ES-I3 (cell line): ENCODE measurements around the gene ACSS2.
A peak's percentile ranks its signal among the peaks of the same experiment; 100 is the strongest.

Source experiments
- H3K36me3 ChIP-seq: 2 replicates; pipeline ENCODE4 v1.6.1; 2013; ENCODE audit warnings: mild to moderate bottlenecking, low read length, control low read depth, moderate library complexity; ENCODE audit not compliant: insufficient read depth
- H3K4me1 ChIP-seq: 2 replicates; pipeline ENCODE4 v1.6.1; 2013; ENCODE audit warnings: mild to moderate bottlenecking, control low read depth, low read length; ENCODE audit not compliant: insufficient read depth
- H3K9ac ChIP-seq: 2 replicates; pipeline ENCODE4 v1.6.1; 2013; ENCODE audit warnings: low read depth, mild to moderate bottlenecking, low read length, moderate library complexity
- H3K9me3 ChIP-seq: 2 replicates; pipeline ENCODE4 v1.6.1; 2013; ENCODE audit warnings: mild to moderate bottlenecking, low read length, moderate library complexity; ENCODE audit not compliant: control insufficient read depth, insufficient read depth

ACSS2 gene, protein sequence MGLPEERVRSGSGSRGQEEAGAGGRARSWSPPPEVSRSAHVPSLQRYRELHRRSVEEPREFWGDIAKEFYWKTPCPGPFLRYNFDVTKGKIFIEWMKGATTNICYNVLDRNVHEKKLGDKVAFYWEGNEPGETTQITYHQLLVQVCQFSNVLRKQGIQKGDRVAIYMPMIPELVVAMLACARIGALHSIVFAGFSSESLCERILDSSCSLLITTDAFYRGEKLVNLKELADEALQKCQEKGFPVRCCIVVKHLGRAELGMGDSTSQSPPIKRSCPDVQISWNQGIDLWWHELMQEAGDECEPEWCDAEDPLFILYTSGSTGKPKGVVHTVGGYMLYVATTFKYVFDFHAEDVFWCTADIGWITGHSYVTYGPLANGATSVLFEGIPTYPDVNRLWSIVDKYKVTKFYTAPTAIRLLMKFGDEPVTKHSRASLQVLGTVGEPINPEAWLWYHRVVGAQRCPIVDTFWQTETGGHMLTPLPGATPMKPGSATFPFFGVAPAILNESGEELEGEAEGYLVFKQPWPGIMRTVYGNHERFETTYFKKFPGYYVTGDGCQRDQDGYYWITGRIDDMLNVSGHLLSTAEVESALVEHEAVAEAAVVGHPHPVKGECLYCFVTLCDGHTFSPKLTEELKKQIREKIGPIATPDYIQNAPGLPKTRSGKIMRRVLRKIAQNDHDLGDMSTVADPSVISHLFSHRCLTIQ

DNA sequence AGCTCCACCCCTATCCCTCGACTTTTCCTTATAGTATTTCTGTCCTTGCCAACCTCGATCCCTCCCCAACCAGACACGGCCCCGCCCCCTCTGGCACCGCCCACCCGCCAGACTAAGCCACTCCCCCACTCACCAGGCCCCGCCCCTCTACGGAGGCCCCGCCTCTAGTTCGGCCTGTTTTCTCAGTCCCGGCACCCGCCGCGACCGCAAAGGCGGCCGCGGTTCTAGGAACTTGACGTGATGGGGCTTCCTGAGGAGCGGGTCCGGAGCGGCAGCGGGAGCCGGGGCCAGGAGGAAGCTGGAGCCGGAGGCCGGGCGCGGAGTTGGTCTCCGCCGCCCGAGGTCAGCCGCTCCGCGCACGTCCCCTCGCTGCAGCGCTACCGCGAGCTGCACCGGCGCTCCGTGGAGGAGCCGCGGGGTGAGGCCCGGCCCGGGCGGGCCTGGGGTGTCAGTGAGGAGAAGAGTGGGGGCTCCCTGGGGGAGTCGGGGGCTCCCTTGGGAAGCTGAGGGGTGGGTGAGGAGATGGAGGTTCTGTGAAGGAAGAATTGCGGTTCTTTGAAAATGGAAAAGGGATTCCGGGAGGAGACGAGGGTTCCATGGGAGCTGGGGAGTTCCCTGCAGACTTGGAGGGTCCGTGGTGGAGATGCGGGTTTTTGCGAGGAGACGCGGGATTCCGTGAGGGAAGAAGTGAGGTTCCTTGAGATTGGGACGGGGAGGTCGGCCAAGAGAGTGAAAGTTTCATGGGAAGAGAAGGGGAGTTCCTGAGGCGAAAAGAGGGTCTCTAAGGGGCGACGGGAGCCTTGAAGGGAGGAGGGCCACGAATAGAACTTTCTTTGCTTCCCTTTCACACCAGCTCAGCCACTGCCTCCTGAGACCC lies at the start of gene ACSS2:
Gene ACSS2 (plus strand): TSS at position 207 of the 877 bp plus-strand sequence. CDS start 34 bp downstream, at position 241.
- Histone ChIP-seq H3K9me3 (no peaks in the 10 kb centered on the region), H3K4me1 (peaks cover 3% of the 10 kb centered on the region; the same call in 1 of the 2 replicates), H3K36me3 (no peaks in the 10 kb centered on the region), H3K9ac (peak within 1 kb of the TSS; percentile 90)

DNA sequence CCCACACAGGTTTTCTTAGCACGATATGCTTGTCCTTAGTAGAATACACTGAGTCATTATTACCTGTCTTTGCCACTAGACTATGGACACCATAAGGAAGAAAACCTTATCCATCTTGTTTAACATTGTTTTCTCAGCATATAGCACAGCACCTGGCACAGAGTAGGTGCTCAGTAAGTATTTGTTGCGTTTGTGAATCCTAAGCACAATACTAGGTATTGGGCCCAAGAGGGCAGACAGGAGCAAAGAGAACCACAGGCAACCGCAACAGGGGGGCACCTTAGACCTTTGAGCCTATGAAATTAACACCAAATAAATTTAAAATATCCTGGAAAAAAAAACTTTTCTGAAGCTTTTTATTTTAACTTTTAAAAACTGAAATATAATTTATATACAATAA lies 47.2 kb upstream of the ACSS2 start:
- H3K9me3 ChIP-seq, result no peaks in the 10 kb centered on the region
- H3K36me3 ChIP-seq, result no peaks in the 10 kb centered on the region
- no peak overlapping the region for H3K9ac ChIP-seq
- H3K4me1 ChIP-seq, result peaks cover under 1% of the 10 kb centered on the region; the same call in 1 of the 2 replicates

DNA sequence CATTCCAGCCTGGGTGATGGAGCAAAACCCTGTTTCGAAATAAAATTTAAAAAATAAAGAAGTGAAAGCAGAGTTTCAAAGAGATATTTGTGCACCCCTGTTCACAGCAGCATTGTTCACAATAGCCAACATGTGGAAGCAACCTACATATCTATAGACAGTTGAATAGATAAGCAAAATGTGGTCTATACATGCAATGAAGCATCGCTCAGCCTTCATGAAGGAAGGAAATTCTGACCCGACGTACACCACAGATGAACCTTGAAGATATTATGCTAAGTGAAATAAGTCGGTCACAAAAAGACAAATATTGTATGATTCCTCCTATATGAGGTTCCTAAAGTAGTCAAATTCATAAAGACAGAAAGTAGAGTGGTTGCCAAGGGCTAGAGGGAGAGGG lies 44.5 kb upstream of the ACSS2 start:
- Histone ChIP-seq H3K36me3 (no peaks in the 10 kb centered on the region), H3K4me1 (no peaks in the 10 kb centered on the region), H3K9ac (no peak overlapping the region), H3K9me3 (no peaks in the 10 kb centered on the region)

DNA sequence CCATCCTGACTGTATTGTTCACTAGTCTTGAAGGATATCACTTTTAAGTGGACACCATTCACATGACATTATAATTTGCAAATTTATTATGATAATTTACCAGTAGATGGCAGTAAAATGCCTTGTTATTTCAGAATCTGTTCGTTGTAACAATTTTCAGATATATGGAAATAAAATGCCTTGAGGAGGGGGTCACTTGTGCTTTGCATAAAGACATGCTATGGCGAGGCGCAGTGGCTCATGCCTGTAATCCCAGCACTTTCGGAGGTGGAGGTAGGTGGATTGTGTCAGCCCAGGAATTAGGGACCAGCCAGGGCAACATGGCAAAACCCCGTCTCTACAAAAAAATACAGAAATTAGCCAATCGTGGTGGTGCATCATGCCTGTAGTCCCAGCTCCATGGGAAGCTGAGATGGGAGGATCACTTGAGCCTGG lies 41.9 kb upstream of the ACSS2 start:
- H3K36me3 ChIP-seq, result no peaks in the 10 kb centered on the region
- no peak overlapping the region for H3K9ac ChIP-seq
- H3K4me1 ChIP-seq, result no peaks in the 10 kb centered on the region
- no peaks in the 10 kb centered on the region for H3K9me3 ChIP-seq

DNA sequence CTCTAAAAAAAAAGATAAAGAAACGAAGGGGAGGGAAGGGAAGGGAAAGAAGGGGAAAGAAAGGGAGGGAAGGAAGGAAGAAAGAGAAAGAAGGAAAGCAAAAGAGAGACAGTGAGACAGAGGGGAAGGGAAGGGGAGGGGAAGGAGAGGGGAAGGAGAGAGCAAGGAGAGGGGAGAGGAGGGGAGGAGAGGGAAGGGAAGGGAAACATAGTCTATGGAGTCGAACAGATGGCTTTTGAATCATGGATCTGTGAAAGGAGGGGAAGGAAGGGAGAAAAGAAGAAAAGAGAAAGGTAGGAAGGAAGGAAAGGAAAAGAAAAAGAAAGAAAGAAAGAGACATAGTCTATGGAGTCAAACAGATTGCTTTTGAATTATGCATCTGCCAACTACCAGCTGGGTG lies 34.3 kb upstream of the ACSS2 start:
- H3K9ac ChIP-seq, result no peak overlapping the region
- no peaks in the 10 kb centered on the region for H3K9me3 ChIP-seq
- no peaks in the 10 kb centered on the region for H3K36me3 ChIP-seq
- H3K4me1 ChIP-seq, result no peaks in the 10 kb centered on the region

DNA sequence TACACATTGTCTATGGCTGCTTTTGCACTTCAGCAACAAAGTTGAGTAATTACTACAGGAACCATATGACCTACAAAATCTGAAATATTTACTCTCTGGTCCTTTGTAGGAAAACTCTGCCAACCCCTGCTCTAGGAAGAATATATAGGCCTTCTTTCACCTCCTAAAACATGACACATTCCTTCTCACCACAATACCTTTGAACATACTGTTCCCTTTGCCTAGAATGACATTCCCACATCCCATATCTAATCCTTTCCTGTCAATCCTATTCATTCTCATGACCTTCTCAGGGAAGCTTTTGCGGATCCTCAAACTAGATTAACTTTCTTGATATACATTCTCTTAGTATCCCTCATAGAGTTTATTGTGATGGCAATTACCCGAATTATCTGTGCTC lies 33.0 kb upstream of the ACSS2 start:
- H3K36me3 ChIP-seq, result no peaks in the 10 kb centered on the region; the same call in 1 of the 2 replicates
- no peaks in the 10 kb centered on the region for H3K4me1 ChIP-seq
- no peaks in the 10 kb centered on the region for H3K9me3 ChIP-seq
- H3K9ac ChIP-seq, result no peak overlapping the region

DNA sequence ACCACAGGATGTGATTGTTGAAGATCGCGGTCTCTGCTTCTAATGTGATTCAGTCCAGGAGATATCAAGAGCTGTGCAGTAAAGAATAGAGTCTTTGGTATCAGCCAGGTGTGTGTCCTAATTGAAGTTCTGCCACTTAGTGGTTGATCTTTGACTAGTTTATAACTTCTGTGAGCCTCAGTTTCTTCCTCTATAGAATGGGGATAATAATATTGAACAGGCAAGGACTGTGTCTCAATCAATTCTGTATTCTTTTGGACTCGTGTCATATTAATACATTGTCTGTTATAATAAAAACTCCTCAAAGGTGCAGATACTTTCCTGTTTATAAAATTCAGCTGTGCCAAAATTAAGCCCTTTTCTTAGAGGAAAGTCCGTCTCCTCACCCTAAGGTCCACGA lies 27.8 kb upstream of the ACSS2 start:
- Histone ChIP-seq H3K36me3 (no peaks in the 10 kb centered on the region; the same call in 1 of the 2 replicates), H3K4me1 (no peaks in the 10 kb centered on the region), H3K9me3 (no peaks in the 10 kb centered on the region), H3K9ac (no peak overlapping the region)

DNA sequence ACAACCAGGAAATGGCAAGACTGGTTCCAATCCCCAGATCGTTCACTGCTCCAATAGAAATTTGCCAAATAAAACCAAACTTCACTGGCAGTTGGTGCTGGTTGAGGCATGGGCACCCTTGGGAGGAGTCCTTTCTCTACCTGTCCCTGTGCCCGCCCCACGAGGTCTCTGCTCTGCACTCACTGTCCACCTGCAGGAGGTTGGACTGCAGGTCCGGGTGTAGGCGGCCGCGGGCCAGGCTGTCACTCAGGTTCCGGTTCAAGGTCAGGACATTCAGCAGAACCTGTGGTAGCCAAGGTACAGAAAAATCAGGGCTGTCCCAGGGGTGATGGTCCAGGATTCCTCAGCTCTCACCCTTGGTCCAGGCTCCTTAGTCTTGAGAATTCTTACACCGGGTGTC lies 26.6 kb upstream of the ACSS2 start:
- no peaks in the 10 kb centered on the region; the same call in 1 of the 2 replicates for H3K36me3 ChIP-seq
- no peaks in the 10 kb centered on the region for H3K9me3 ChIP-seq
- H3K4me1 ChIP-seq, result no peaks in the 10 kb centered on the region
- H3K9ac ChIP-seq, result no peak overlapping the region

DNA sequence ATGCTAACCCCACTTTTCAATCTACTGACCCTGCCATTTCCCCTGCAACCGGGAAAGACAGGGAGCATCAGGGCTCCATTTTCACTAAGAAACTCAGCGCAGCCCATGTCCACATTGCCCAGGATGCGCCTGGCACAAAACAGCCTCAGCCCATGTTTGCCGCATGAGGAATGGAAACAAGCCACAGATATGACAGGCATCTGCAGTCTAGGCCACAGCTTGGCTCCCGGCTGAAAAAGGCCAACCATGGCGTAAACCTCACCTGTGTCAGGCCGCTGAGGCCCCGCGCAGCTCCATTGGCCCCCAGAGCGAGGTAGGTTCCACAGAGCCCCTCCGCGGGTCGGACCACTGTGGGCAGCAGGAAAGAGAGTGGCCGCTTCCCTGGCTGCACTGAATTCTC lies 25.4 kb upstream of the ACSS2 start:
- H3K9ac ChIP-seq, result no peak overlapping the region
- H3K36me3 ChIP-seq, result no peaks in the 10 kb centered on the region; the same call in 1 of the 2 replicates
- H3K4me1 ChIP-seq, result no peaks in the 10 kb centered on the region
- H3K9me3 ChIP-seq, result no peaks in the 10 kb centered on the region

DNA sequence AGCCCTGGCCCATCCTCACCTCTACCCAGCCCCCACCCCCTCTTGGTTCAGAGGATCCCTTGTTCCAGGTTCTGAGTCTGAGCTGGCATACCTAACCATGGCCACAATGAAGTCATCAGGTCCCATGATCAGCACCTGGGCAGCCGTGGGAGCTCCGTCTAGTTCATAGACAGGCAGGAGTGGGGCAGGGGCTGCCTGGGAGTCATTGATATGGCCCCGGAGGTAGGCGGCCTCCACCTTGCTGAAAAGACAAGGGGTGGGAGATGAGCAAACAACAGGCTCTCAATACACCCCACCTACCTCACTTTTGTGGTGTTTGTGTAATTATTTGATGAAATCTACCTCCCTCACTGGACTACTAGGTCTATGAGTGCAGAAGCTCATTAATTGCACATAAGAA lies 24.1 kb upstream of the ACSS2 start:
- no peaks in the 10 kb centered on the region for H3K9me3 ChIP-seq
- H3K36me3 ChIP-seq, result no peaks in the 10 kb centered on the region; the same call in 1 of the 2 replicates
- no peak overlapping the region for H3K9ac ChIP-seq
- no peaks in the 10 kb centered on the region for H3K4me1 ChIP-seq

DNA sequence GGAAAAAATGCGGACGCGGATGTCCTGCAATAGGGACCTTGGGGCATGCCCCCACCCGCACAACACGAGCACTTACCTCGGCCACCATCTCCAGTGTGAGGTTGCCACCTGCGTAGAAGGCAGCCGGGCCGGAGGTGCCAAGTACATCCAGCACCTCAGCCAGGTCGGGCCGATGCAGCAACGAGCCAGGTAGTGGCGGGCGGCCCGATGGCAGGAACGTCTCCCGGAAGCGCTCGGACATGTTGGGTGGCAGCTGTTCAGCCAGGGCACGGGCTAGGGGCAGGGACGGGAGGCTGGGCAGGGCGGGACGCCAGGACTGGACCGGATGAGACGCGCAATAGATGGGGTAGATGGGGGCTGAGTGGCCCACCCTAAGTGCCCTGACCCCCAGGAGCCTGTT lies 17.0 kb upstream of the ACSS2 start:
- Histone ChIP-seq H3K4me1 (peaks cover 3% of the 10 kb centered on the region; the same call in 1 of the 2 replicates), H3K36me3 (no peaks in the 10 kb centered on the region; the same call in 1 of the 2 replicates), H3K9me3 (no peaks in the 10 kb centered on the region), H3K9ac (no peak overlapping the region)

DNA sequence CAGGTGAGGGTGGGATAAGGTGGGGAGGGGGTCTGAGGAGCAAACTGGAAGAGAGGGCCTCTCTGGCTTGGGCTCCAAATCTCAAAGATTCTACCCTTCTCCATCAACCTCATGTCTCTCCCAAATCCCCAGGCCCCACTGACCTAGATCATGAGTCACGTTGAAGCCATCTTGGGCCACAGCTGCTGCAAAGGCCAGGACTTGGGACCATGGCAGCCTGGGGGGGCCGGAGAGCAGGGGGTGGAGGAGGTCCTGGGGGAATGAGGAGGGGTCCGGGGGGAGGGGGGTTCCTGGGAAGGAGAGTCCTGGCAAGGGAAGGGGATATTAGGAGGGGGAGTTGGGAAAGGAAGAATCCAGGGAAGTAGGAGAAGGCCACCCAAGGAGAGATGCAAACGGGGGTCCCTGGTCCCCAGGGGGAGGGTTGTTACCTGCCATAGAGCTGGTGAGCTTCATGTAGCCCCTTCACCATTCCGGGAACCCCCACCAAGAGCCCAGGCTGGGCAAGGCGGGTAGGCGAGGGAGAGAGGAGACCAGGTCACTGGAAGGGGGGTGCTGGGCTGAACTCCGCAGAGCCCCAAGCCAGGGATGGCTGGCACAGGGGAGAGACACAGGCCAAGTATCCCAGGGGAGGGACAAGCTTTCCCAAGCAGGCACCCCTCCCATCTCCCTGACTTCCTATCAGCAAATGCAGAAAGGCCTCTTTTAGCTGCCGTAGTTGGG lies 16.4 kb upstream of the ACSS2 start:
- Histone ChIP-seq H3K9ac (no peak overlapping the region), H3K9me3 (no peaks in the 10 kb centered on the region), H3K4me1 (peaks cover 3% of the 10 kb centered on the region; the same call in 1 of the 2 replicates), H3K36me3 (no peaks in the 10 kb centered on the region; the same call in 1 of the 2 replicates)

DNA sequence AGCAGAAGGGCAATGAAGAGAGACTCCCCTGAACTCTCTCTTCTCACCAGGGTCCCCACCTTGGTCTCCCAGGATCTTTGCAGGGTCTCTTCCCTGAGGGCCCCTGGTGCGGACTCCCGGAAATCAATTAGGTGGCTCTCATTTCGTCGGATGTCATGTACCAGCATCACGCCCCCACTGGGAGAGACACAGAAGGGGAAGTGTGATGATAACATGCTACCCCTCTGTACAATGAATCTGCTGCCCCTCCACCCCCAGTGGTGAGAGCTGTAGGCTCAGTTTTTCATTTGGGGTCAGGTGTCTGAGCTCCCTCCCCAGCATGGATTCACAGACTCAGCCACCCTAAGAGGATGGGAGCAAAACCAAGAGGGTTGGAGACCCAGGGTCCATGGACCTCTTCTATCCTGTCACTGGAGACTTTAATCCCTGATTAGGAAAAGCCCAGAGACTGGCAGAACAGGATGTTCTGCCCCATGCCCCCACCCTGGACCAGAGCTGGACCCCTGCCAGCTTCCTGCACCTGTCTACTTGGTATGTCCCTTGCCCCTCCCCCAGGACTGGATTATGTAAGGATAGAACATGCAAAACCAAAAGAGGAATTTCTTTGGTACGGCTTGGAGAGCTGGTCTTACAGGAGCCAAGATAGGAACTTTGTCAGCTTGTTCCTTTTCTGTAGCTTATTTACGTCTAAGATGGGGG lies 14.9 kb upstream of the ACSS2 start:
- H3K9me3 ChIP-seq, result no peaks in the 10 kb centered on the region
- peaks cover 3% of the 10 kb centered on the region; the same call in 1 of the 2 replicates for H3K4me1 ChIP-seq
- no peak overlapping the region for H3K9ac ChIP-seq
- no peaks in the 10 kb centered on the region; the same call in 1 of the 2 replicates for H3K36me3 ChIP-seq
